ENCODE measurements around the gene PLCB1. TPM values are rescaled to one million over a fixed set of nuclear protein-coding genes. Genes with fewer than 3 reads are reported as not detected.

Gene PLCB1
- total and polyA plus RNA-seq, 2 donors (not counting 3 experiments of a cell fraction or from before 2014, with no cell fraction given) = 10.2 to 53.4 TPM

GRCh38 chr20:8117636-8118035, 14.4 kb upstream of the PLCB1 start:
- POLR2A ChIA-PET = no interaction called here
- no peak overlapping the region for H2AFZ ChIP-seq (ENCODE audit: low read depth, low read length)
- H3K4me2 ChIP-seq (ENCODE audit: insufficient read depth, low read length) = no peak overlapping the region
- dilution Hi-C loops (cut with MboI; ENCODE audit: extremely low pct_ligation_motif_present, low sequenced_read_pairs) (no loop called here), intact Hi-C loops (cut with micrococcal nuclease) (no loop called here)
- no peaks in the 10 kb centered on the region for H3K79me2 ChIP-seq (ENCODE audit: control insufficient read depth, insufficient read depth, low read length)
- DNase-seq (ENCODE audit: low read depth, low spot score) (no peak), FAIRE-seq (no peak)
- no TSS peak for BruUV-seq (replicated peaks)
- H3K9ac ChIP-seq (replicated peaks; ENCODE audit: extremely low read depth, insufficient read depth, low read length) = no peak overlapping the region
- no peak overlapping the region for H3K27ac ChIP-seq (ENCODE audit: insufficient read depth, low read depth, low read length)
- H3K4me3 ChIP-seq (replicated peaks in 1 of 3; ENCODE audit: insufficient read depth in 1 of 3, low read depth in 1 of 3, low read length in 3 of 3) = no peak overlapping the region
- peaks cover 17% of the 10 kb centered on the region for H3K4me1 ChIP-seq (ENCODE audit: control insufficient read depth, extremely low read depth, insufficient read depth, low read length)
- TF ChIP-seq GATA2 (IDR thresholded peaks at IDR 0.05; ENCODE audit: insufficient read depth, insufficient read length, low read depth, low read length) (no peak), POLR2A (IDR thresholded peaks at IDR 0.05; ENCODE audit: low read depth, low read length) (no peak), CTCF (IDR thresholded peaks at IDR 0.05; ENCODE audit: extremely low read depth in 1 of 2, insufficient read depth in 1 of 2, low read depth in 1 of 2, low read length in 2 of 2) (no peak), POLR2AphosphoS5 (IDR thresholded peaks at IDR 0.05; ENCODE audit: insufficient read depth, low read depth, low read length) (no peak), MYC (IDR thresholded peaks at IDR 0.05; ENCODE audit: low read depth, low read length) (no peak), EZH2 (IDR thresholded peaks at IDR 0.05; ENCODE audit: borderline replicate concordance, low read depth, low read length, severe bottlenecking) (no peak), JUN (IDR thresholded peaks at IDR 0.05; ENCODE audit: borderline replicate concordance, insufficient read depth, insufficient read length, low read depth) (no peak), MAX (IDR thresholded peaks at IDR 0.05; ENCODE audit: insufficient read depth, insufficient read length) (no peak)
- CTCF ChIA-PET = interaction anchor here (1.0 kb wide), 1 partner anchor 74 kb away, joined by 3 read pairs; no protein-coding TSS in a partner anchor
- H4K20me1 ChIP-seq (replicated peaks; ENCODE audit: control insufficient read depth, extremely low read depth, insufficient read depth, low read length) = no peaks in the 10 kb centered on the region
- no peaks in the 10 kb centered on the region for H3K9me1 ChIP-seq (replicated peaks; ENCODE audit: control insufficient read depth, extremely low read depth, insufficient read depth, low read length)
- H3K27me3 ChIP-seq (ENCODE audit: control insufficient read depth in 2 of 2, insufficient read depth in 2 of 2, low read length in 2 of 2) = no peaks in the 10 kb centered on the region
- no peaks in the 10 kb centered on the region for H3K9me3 ChIP-seq (replicated peaks; ENCODE audit: control insufficient read depth, insufficient read depth, low read length)
- H3K36me3 ChIP-seq (ENCODE audit: control insufficient read depth in 2 of 2, extremely low read depth in 1 of 2, insufficient read depth in 2 of 2, low read length in 2 of 2) = no peaks in the 10 kb centered on the region
